ENCODE data around the gene CYP2J2.
A peak's percentile ranks its signal among the peaks of the same experiment; 100 is the strongest.

DNA sequence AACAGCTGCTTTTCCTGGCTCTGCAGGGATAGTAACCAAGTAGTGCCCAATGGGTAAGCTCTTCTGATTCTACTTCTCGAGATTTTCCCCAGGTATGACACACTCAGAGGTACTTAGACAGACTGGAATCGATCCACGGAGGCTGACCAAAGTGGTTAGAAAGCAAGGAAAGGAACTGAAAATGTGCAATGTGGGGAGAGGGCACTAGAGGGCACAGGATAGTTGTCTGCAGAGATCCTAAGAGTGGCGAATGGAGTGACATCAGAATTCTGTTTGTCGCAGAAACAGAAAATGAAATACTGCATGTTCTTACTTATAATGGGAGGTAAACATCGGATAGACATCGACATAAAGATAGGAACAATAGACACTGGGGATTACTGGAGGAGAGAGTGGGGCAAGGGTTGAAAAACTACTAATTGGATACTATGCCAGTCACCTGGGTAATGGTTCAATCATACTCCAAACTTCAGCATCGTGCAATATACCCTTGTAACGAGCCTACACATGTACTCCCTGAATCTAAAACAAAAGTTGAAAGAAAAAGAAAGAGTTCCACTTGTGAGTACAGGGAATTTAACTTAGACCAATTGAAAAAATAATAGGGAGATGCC, 23.3 kb downstream of the CYP2J2 start:
- TF ChIP-seq, protein P1, sequence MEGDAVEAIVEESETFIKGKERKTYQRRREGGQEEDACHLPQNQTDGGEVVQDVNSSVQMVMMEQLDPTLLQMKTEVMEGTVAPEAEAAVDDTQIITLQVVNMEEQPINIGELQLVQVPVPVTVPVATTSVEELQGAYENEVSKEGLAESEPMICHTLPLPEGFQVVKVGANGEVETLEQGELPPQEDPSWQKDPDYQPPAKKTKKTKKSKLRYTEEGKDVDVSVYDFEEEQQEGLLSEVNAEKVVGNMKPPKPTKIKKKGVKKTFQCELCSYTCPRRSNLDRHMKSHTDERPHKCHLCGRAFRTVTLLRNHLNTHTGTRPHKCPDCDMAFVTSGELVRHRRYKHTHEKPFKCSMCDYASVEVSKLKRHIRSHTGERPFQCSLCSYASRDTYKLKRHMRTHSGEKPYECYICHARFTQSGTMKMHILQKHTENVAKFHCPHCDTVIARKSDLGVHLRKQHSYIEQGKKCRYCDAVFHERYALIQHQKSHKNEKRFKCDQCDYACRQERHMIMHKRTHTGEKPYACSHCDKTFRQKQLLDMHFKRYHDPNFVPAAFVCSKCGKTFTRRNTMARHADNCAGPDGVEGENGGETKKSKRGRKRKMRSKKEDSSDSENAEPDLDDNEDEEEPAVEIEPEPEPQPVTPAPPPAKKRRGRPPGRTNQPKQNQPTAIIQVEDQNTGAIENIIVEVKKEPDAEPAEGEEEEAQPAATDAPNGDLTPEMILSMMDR (IDR thresholded peaks at IDR 0.05; ENCODE audit: low read depth, low read length): peak; percentile 57
- TF ChIP-seq POLR2A (IDR thresholded peaks at IDR 0.05; ENCODE audit: extremely low read depth, insufficient read length) (no peak), MYC (IDR thresholded peaks at IDR 0.05; ENCODE audit: low read depth, low read length) (no peak)
